Endothelial cell of umbilical vein (primary cell): Measurements from ENCODE around the gene ATP6V1A. TPM values are rescaled to one million over a fixed set of nuclear protein-coding genes. Genes with fewer than 3 reads are reported as not detected.

ENCODE experiments used
- BruUV-seq: library from RNA; stranded (reverse); fragments of 400-500 nt; replicated peaks from 2 replicates; lab custom pipeline; 2021; lab: Mats Ljungman, UMichigan
- CTCF ChIA-PET: fragments of 300-600, 350-600 bp; sonication (Branson Sonifier 250); formaldehyde crosslinking; loops from one replicate; lab custom pipeline; 2021; ENCODE audit warnings: antibody characterized with exemption, inconsistent platforms; lab: Charles Lee
- POLR2A ChIA-PET: fragments of 300-600, 350-600 bp; sonication (Branson Sonifier 250); formaldehyde crosslinking; loops from one replicate; lab custom pipeline; 2021; ENCODE audit warnings: antibody characterized with exemption, inconsistent platforms; lab: Charles Lee
- DNase-seq: peaks from one replicate; pipeline ENCODE4 v3.0.0-alpha.2; 2011; ENCODE audit warnings: low read depth, low spot score
- FAIRE-seq: peaks from 2 replicates; lab custom pipeline; 2011; peaks lifted over from hg19 to GRCh38; lab: Jason Lieb, UNC
- H2AFZ ChIP-seq: 2 replicates; pipeline ENCODE4 v1.6.0; 2012; ENCODE audit warnings: low read depth, low read length, control low read depth, inconsistent platforms
- H3K27ac ChIP-seq: 2 replicates; pipeline ENCODE4 v1.5.1; 2011; ENCODE audit warnings: low read depth, mild to moderate bottlenecking, control low read depth, low read length, moderate library complexity; ENCODE audit not compliant: insufficient read depth
- H3K27me3 ChIP-seq, 2 experiments: 2 replicates each; pipeline versions ENCODE4 v1.6.0 to v1.6.1; 2011; ENCODE audit warnings: low read length in 2 of 2, mixed read lengths in 1 of 2; ENCODE audit not compliant: control insufficient read depth in 2 of 2, insufficient read depth in 2 of 2
- H3K36me3 ChIP-seq, 2 experiments: 2 replicates in 1 of 2; 3 replicates in 1 of 2; pipeline ENCODE4 v1.5.1; 2011; ENCODE audit warnings: low read length in 2 of 2, mild to moderate bottlenecking in 1 of 2, moderate library complexity in 1 of 2; ENCODE audit not compliant: control insufficient read depth in 2 of 2, insufficient read depth in 2 of 2; ENCODE audit errors: extremely low read depth in 1 of 2
- H3K4me1 ChIP-seq: 3 replicates; pipeline ENCODE4 v1.5.1; 2011; ENCODE audit warnings: mild to moderate bottlenecking, low read length; ENCODE audit not compliant: control insufficient read depth, insufficient read depth; ENCODE audit errors: extremely low read depth
- H3K4me2 ChIP-seq: 2 replicates; pipeline ENCODE4 v1.6.1; 2011; ENCODE audit warnings: low read length, control low read depth, mixed read lengths; ENCODE audit not compliant: insufficient read depth
- H3K4me3 ChIP-seq, 3 experiments: fragments of 200-600 bp in 1 of 3; sonication (generic), shearing (Covaris generic) in 1 of 3; replicated peaks in 1 of 3; 2 replicates each; pipeline ENCODE4 v1.5.1; 2011 to 2016; ENCODE audit warnings: control low read depth in 3 of 3, low read length in 3 of 3, mild to moderate bottlenecking in 2 of 3, inconsistent platforms in 1 of 3, low read depth in 1 of 3, moderate library complexity in 1 of 3; ENCODE audit not compliant: insufficient read depth in 1 of 3
- H3K79me2 ChIP-seq: 2 replicates; pipeline ENCODE4 v1.6.0; 2012; ENCODE audit warnings: low read length, inconsistent platforms; ENCODE audit not compliant: control insufficient read depth, insufficient read depth
- H3K9ac ChIP-seq: replicated peaks from 2 replicates; pipeline ENCODE3; 2011; ENCODE audit warnings: low read length, control low read depth; ENCODE audit not compliant: insufficient read depth; ENCODE audit errors: extremely low read depth
- H3K9me1 ChIP-seq: replicated peaks from 3 replicates; pipeline ENCODE4 v1.6.0; 2011; ENCODE audit warnings: mild to moderate bottlenecking, low read length; ENCODE audit not compliant: control insufficient read depth, insufficient read depth; ENCODE audit errors: extremely low read depth
- H3K9me3 ChIP-seq: replicated peaks from 2 replicates; pipeline ENCODE4 v1.5.1; 2012; ENCODE audit warnings: low read length, inconsistent platforms; ENCODE audit not compliant: control insufficient read depth, insufficient read depth
- H4K20me1 ChIP-seq: replicated peaks from 2 replicates; pipeline ENCODE3; 2011; ENCODE audit warnings: mild to moderate bottlenecking, low read length; ENCODE audit not compliant: control insufficient read depth, insufficient read depth; ENCODE audit errors: extremely low read depth
- CTCF ChIP-seq, 2 donors: IDR thresholded peaks; 1 replicate in 1 of 2; 2 replicates in 1 of 2; pipeline ENCODE4 v1.5.1; 2011; ENCODE audit warnings: low read length in 2 of 2, mild to moderate bottlenecking in 2 of 2, moderate library complexity in 2 of 2, control low read depth in 1 of 2, inconsistent platforms in 1 of 2, low read depth in 1 of 2; ENCODE audit not compliant: insufficient read depth in 1 of 2; ENCODE audit errors: extremely low read depth in 1 of 2
- EZH2 ChIP-seq: IDR thresholded peaks from 2 replicates; pipeline ENCODE4 v1.6.1; 2012; ENCODE audit warnings: borderline replicate concordance, low read depth, mild to moderate bottlenecking, moderate library complexity, low read length, inconsistent platforms; ENCODE audit not compliant: severe bottlenecking
- FOS ChIP-seq: IDR thresholded peaks from 2 replicates; pipeline ENCODE4 v1.6.1; 2011; ENCODE audit warnings: mild to moderate bottlenecking, low read length, moderate library complexity, borderline replicate concordance; ENCODE audit not compliant: insufficient read depth
- GATA2 ChIP-seq: IDR thresholded peaks from 2 replicates; pipeline ENCODE4 v1.7.0; 2011; ENCODE audit warnings: low read depth, mild to moderate bottlenecking, moderate library complexity, mixed read lengths, low read length; ENCODE audit not compliant: insufficient read length, insufficient read depth
- JUN ChIP-seq: IDR thresholded peaks from 2 replicates; pipeline ENCODE4 v1.6.1; 2011; ENCODE audit warnings: borderline replicate concordance, low read depth; ENCODE audit not compliant: insufficient read length, insufficient read depth
- POLR2A ChIP-seq: IDR thresholded peaks from 2 replicates; pipeline ENCODE4 v1.6.1; 2012; ENCODE audit warnings: low read depth, mild to moderate bottlenecking, control low read depth, low read length
- dilution Hi-C: fragments of 300-500 bp; cut with MboI; formaldehyde crosslinking; loops from one replicate; pipeline ENCODE4 v1.15.0; 2019; ENCODE audit warnings: low sequenced_read_pairs; ENCODE audit not compliant: extremely low pct_ligation_motif_present
- intact Hi-C: fragments of 100-400 bp; cut with micrococcal nuclease; formaldehyde crosslinking; loops from one replicate; pipeline ENCODE4 v1.10.0; 2022
- polyA plus RNA-seq, 4 experiments: library from polyadenylated mRNA; depleted of rRNA in 3 of 4; stranded (reverse) in 3 of 4; unstranded in 1 of 4; fragments of >200 nt; gene quantifications; 2 replicates each; pipeline versions ENCODE4 v1.2.1 to v1.2.3, GENCODE V29; 2011 to 2012; ENCODE audit warnings: missing spikeins in 1 of 4
- total RNA-seq: library from RNA; stranded (reverse); gene quantifications from 2 replicates; pipeline ENCODE4 v1.2.3, GENCODE V29; 2021

ATP6V1A gene
- total and polyA plus RNA-seq, 2 donors (not counting 3 experiments of a cell fraction or from before 2014, with no cell fraction given): 20.9 to 96.9 TPM

GRCh38 chr3:113769551-113769950 lies 22.7 kb downstream of the ATP6V1A start:
- POLR2A ChIA-PET: no interaction called here
- Histone ChIP-seq H3K79me2 (no peaks in the 10 kb centered on the region), H3K4me1 (no peaks in the 10 kb centered on the region), H3K9ac (no peak overlapping the region), H3K4me2 (no peak overlapping the region), H3K9me3 (no peaks in the 10 kb centered on the region), H4K20me1 (no peaks in the 10 kb centered on the region), H3K27me3 (no peaks in the 10 kb centered on the region), H3K27ac (no peak overlapping the region), H3K4me3 (no peak overlapping the region), H3K36me3 (no peaks in the 10 kb centered on the region), H3K9me1 (no peaks in the 10 kb centered on the region), H2AFZ (no peak overlapping the region)
- BruUV-seq: no TSS peak
- FAIRE-seq (no peak), DNase-seq (peak; percentile 35)
- CTCF ChIA-PET: no interaction called here
- dilution Hi-C loops: no loop called here
- TF ChIP-seq GATA2 (no peak), POLR2A (no peak), JUN (peak; percentile 64), CTCF (IDR thresholded peaks at IDR 0.05; ENCODE audit: extremely low read depth in 1 of 2, insufficient read depth in 1 of 2, low read depth in 1 of 2, low read length in 2 of 2) (no peak), FOS (peak; percentile 78)
- intact Hi-C loops: no loop called here

GRCh38 chr3:113771993-113772392 lies 25.2 kb downstream of the ATP6V1A start:
- CTCF ChIA-PET: no interaction called here
- FAIRE-seq: no peak
- H3K4me3 ChIP-seq: no peak overlapping the region
- intact Hi-C loops (no loop called here), dilution Hi-C loops (no loop called here)
- no peaks in the 10 kb centered on the region for H3K9me3 ChIP-seq
- H3K9me1 ChIP-seq: no peaks in the 10 kb centered on the region
- no peak overlapping the region for H3K9ac ChIP-seq
- TF ChIP-seq EZH2 (no peak), CTCF (IDR thresholded peaks at IDR 0.05; ENCODE audit: extremely low read depth in 1 of 2, insufficient read depth in 1 of 2, low read depth in 1 of 2, low read length in 2 of 2) (no peak)
- no TSS peak for BruUV-seq
- no peaks in the 10 kb centered on the region for H3K36me3 ChIP-seq
- H3K79me2 ChIP-seq: no peaks in the 10 kb centered on the region
- no peak overlapping the region for H3K4me2 ChIP-seq
- DNase-seq: no peak
- no peak overlapping the region for H3K27ac ChIP-seq
- no peak overlapping the region for H2AFZ ChIP-seq
- no peaks in the 10 kb centered on the region for H3K27me3 ChIP-seq
- POLR2A ChIA-PET: no interaction called here
- H3K4me1 ChIP-seq: no peaks in the 10 kb centered on the region
- no peaks in the 10 kb centered on the region for H4K20me1 ChIP-seq
